OCI-LY7 (cell line): ENCODE results near the gene AKT1.

ENCODE experiments used
- CTCF ChIP-seq: fragments of 200-600 bp; sonication (generic); conservative IDR thresholded peaks from 2 replicates; pipeline ENCODE4 v1.5.1; 2014; ENCODE audit warnings: mild to moderate bottlenecking, antibody characterized with exemption, low read length, moderate library complexity, mixed read lengths
- EZH2phosphoT487 ChIP-seq: fragments of 200-600 bp; sonication (generic); IDR thresholded peaks from 2 replicates; pipeline ENCODE4 v1.6.1; 2018; ENCODE audit warnings: low read depth, borderline replicate concordance, mild to moderate bottlenecking, mixed run types, antibody characterized with exemption, low read length, moderate library complexity, mixed read lengths

- TF ChIP-seq CTCF (no peak), EZH2phosphoT487 (no peak)
These were observed 57.1 kb downstream of the AKT1 start for GRCh38 chr14:104738375-104739019.
